Heart right ventricle (tissue), 16 donors: ENCODE measurements around the gene PELI3. TPM values are rescaled to one million over a fixed set of nuclear protein-coding genes. Genes with fewer than 3 reads are reported as not detected.

ENCODE experiments used
- ATAC-seq, 8 donors: fragments of 200-7000 bp; cut with Tn5 transposase; one replicate each; pipeline ENCODE4 v1.9.1; 2020; ENCODE audit warnings: mild to moderate bottlenecking in 8 of 8, moderate library complexity in 8 of 8, moderate number of reproducible peaks in 1 of 8
- DNase-seq, 2 donors: peaks; one replicate each; pipeline ENCODE4 v3.0.0-alpha.2; 2020
- H3K27ac ChIP-seq, 10 donors: fragments of 200-600 bp; sonication (generic) in 2 of 10; one replicate each; pipeline versions ENCODE4 v1.5.0 to v1.8.0; 2020 to 2022; ENCODE audit warnings: mild to moderate bottlenecking in 3 of 10
- H3K27me3 ChIP-seq, 7 donors: fragments of 200-600 bp; one replicate each; pipeline ENCODE4 v1.8.0; 2021 to 2022; ENCODE audit warnings: mild to moderate bottlenecking in 2 of 7
- H3K36me3 ChIP-seq, 9 donors: fragments of 200-600 bp; sonication (generic) in 1 of 9; one replicate each; pipeline versions ENCODE4 v1.5.0 to v1.8.0; 2020 to 2022; ENCODE audit warnings: mild to moderate bottlenecking in 2 of 9
- H3K4me1 ChIP-seq, 9 donors: fragments of 200-600 bp; sonication (generic) in 1 of 9; one replicate each; pipeline versions ENCODE4 v1.5.0 to v1.8.0; 2020 to 2022; ENCODE audit warnings: mild to moderate bottlenecking in 4 of 9
- H3K4me3 ChIP-seq, 10 donors: fragments of 200-600 bp; sonication (generic) in 2 of 10; one replicate each; pipeline versions ENCODE4 v1.5.0 to v1.8.0; 2020 to 2022; ENCODE audit warnings: mild to moderate bottlenecking in 7 of 10, moderate library complexity in 2 of 10
- H3K9me3 ChIP-seq, 11 donors: fragments of 200-600 bp in 10 of 11; sonication (generic) in 2 of 11; one replicate each; pipeline versions ENCODE4 v1.5.0 to v1.8.0; 2013 to 2022; ENCODE audit warnings: mild to moderate bottlenecking in 2 of 11, control low read depth in 1 of 11, moderate library complexity in 1 of 11
- WGBS, 2 donors: extraction: QIAGEN DNeasy Blood & Tissue Kit; methylation state at CpG; one replicate each; pipeline ENCODE4 v1.1.7; 2013; ENCODE audit warnings: inconsistent platforms in 1 of 2; 5-methylcytosine and 5-hydroxymethylcytosine counted together
- intact Hi-C, 10 donors: fragments of 100-400 bp; cut with DNase I; formaldehyde crosslinking; loops; one replicate each; pipeline versions ENCODE4 v1.11.1 to v1.14.2; 2022
- polyA plus RNA-seq, 2 donors: library from polyadenylated mRNA; stranded (reverse); fragments of 200-250 nt; gene quantifications; one replicate each; pipeline ENCODE4 v1.2.3, GENCODE V29; 2013
- total RNA-seq, 10 donors: library from RNA; stranded (reverse); fragmentation: NEBNext Ultra II Directional in 3 of 10; extraction: Animal tissue kit (Norgen Biotek cat#: 25700) in 3 of 10; gene quantifications; one replicate each; pipeline versions ENCODE4 v1.2.1 to v1.2.4, GENCODE V29; 2021 to 2023
- TF ChIP-seq, protein P1 (sequence below), 9 donors: fragments of 200-600 bp; sonication (generic) in 2 of 9; IDR thresholded peaks; one replicate each; pipeline versions ENCODE4 v1.5.0 to v1.8.0; 2021 to 2022; ENCODE audit warnings: antibody characterized with exemption in 9 of 9, mild to moderate bottlenecking in 5 of 9, moderate library complexity in 1 of 9
- donor health status: Arrhythmogenic right ventricular cardiomyopathy.
- donor health status: ischemic (EF 13 %, LVEDD 7.1; RV severe dilation, severe dysfunction).
- donor health status: healthy with polysubstance abuse.
- donor health status: DM: no; HTN: yes; CAD: no.
- donor health status: DM: no; HTN: no; CAD: no.
- donor health status: ischemic (EF 25% LVEDD 6.9; RV normal size, moderate dysfunction).
- donor health status: ischemic (EF 25% LVEDD 5.7; RV mildly dilated, moderate dysfunction).
- donor health status: healthy.
- donor health status: DM: yes; HTN: yes; CAD: no.
- donor health status: Ischemic cardiomyopathy.
- donor health status: ischemic (EF 35%, LVEDD 5.7; RV mildly dilated, moderate dysfunction).
- donor health status: nonischemic (EF 11% LVEDD 7.7; RV severe dilation, severe dysfunction).
- donor health status: DM: yes; HTN: yes; CAD: no.
- donor health status: PGD.
- donor health status: ischemic (EF 29% LVEDD 5.4; RV normal size, mild dysfunction).
- donor health status: nonischemic (EF 23%, LVEDD 6.1; RV moderate dilation, normal function).

PELI3 gene
- total and polyA plus RNA-seq, 12 donors: 3.5 to 10.9 (median 6.5) TPM

DNA sequence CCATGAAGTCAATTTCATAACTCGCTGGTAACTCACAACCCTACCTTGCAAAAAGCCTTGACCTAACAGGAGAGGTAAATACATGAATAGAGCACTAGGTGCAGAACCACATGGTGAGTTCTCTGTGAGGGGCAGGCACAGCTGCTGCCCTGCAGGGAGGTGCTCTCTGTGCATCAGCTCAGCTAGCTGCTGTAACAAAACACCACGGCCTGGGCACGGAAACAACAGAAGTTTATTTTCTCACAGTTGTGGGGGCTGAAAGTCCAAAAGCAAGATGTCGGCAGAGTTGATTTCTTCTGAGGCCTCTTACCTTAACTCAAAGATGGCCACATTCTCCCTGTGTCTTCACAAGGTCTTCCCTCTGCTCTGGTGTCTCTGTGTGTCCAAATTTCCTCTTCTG, 15.0 kb upstream of the PELI3 start:
- intact Hi-C loops: no loop called here

DNA sequence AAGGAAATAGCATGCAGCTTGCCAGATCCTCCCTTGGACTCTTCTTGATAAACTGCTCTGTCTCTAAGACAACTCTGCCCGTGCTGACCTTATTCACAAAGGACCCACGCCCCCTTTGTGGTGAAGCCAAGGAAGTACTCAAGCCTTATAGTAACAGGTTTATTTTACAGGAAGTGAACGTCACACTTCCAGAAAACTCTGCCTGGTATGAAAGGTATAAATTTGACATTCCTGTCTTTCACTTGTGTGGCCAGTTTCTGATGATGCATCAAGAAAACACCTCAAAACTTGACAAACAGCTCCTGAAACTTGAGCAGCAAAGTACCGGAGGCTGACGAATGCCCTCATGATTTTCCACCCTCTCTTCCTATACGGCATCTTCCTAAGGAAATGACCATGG, 12.5 kb upstream of the PELI3 start:
- Histone ChIP-seq H3K9me3 (no peaks in the 10 kb centered on the region), H3K4me1 (peaks cover 0 to 6% (median 0%) of the 10 kb centered on the region in 9 donors), H3K36me3 (no peaks in the 10 kb centered on the region), H3K27ac (no peak overlapping the region), H3K4me3 (no peak overlapping the region), H3K27me3 (peaks cover 0 to 6% (median 0%) of the 10 kb centered on the region in 7 donors)
- intact Hi-C loops: no loop called here
- DNase-seq (no peak), ATAC-seq (no peak)
- TF ChIP-seq, protein P1, sequence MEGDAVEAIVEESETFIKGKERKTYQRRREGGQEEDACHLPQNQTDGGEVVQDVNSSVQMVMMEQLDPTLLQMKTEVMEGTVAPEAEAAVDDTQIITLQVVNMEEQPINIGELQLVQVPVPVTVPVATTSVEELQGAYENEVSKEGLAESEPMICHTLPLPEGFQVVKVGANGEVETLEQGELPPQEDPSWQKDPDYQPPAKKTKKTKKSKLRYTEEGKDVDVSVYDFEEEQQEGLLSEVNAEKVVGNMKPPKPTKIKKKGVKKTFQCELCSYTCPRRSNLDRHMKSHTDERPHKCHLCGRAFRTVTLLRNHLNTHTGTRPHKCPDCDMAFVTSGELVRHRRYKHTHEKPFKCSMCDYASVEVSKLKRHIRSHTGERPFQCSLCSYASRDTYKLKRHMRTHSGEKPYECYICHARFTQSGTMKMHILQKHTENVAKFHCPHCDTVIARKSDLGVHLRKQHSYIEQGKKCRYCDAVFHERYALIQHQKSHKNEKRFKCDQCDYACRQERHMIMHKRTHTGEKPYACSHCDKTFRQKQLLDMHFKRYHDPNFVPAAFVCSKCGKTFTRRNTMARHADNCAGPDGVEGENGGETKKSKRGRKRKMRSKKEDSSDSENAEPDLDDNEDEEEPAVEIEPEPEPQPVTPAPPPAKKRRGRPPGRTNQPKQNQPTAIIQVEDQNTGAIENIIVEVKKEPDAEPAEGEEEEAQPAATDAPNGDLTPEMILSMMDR (IDR thresholded peaks at IDR 0.05): no peak
- WGBS, 2 donors: 37 to 44% methylated on average over 6 of the region's 6 CpGs

More for the DNA sequence above, 15.0 kb upstream of the PELI3 start:
- TF ChIP-seq, protein P1 (IDR thresholded peaks at IDR 0.05): no peak
- H3K27ac ChIP-seq: no peak overlapping the region
- DNase-seq (no peak), ATAC-seq (no peak)
- H3K9me3 ChIP-seq: no peaks in the 10 kb centered on the region
- WGBS, 2 donors: 82 to 89% methylated on average over 4 of the region's 4 CpGs
- peaks cover 0 to 6% (median 0%) of the 10 kb centered on the region in 7 donors for H3K27me3 ChIP-seq
- H3K36me3 ChIP-seq: no peaks in the 10 kb centered on the region
- H3K4me1 ChIP-seq: no peaks in the 10 kb centered on the region
- H3K4me3 ChIP-seq: no peak overlapping the region

DNA sequence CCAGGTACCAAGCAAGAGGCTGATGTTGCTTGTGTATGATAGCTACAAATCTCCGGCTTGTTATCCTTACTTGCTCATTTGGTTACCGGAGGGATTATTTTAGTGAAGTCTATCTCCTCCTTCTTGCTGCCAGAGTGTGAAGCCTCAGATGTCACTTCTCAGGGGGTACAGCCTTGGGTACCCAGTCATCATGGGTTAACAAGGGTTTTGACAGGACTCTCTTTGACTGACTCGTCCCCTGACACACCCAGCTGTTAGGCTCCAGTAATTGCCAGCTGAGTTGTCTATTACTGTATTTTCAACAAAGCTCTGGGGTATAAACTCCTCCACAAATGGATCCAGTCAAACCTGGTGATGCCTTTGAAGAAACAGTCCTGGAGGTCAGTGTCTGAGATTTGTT, 11.9 kb upstream of the PELI3 start:
- intact Hi-C loops: no loop called here
- DNase-seq (no peak), ATAC-seq (no peak)
- Histone ChIP-seq H3K27me3 (peaks cover 0 to 6% (median 0%) of the 10 kb centered on the region in 7 donors), H3K27ac (no peak overlapping the region), H3K4me1 (peaks cover 0 to 6% (median 0%) of the 10 kb centered on the region in 9 donors), H3K9me3 (no peaks in the 10 kb centered on the region), H3K4me3 (no peak overlapping the region), H3K36me3 (no peaks in the 10 kb centered on the region)
- 32 to 59% methylated on average over 3 of the region's 3 CpGs for WGBS, 2 donors
- TF ChIP-seq, protein P1 (IDR thresholded peaks at IDR 0.05): no peak

DNA sequence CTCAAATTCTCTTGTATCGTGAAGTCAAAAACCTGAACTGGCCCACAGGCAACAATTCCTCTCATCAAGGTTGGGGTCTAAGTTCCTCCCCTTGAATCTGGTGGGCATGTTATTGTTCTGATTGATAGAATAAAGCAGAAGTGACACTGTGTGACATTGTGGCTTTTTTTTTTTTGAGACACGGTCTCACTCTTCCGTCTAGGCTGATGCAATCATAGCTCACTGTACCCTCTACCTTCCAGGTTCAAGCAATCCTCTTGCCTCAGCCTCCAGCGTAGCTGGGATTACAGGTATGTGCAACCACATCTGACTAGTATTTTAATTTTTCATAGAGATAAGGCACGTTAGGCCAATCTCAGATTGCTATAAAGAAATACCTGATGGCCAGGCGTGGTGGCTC, 8.9 kb upstream of the PELI3 start:
- Histone ChIP-seq H3K36me3 (no peaks in the 10 kb centered on the region), H3K9me3 (peaks cover 0 to 8% (median 0%) of the 10 kb centered on the region in 11 donors), H3K4me1 (peaks cover 0 to 6% (median 0%) of the 10 kb centered on the region in 9 donors), H3K27ac (no peak overlapping the region), H3K4me3 (no peak overlapping the region), H3K27me3 (peaks cover 0 to 6% (median 0%) of the 10 kb centered on the region in 7 donors)
- 83 to 89% methylated on average over 6 of the region's 6 CpGs for WGBS, 2 donors
- intact Hi-C loops: no loop called here
- DNase-seq (no peak), ATAC-seq (no peak)
- TF ChIP-seq, protein P1 (IDR thresholded peaks at IDR 0.05): no peak
